Fibroblast of skin of right quadriceps (primary cell): Measurements from ENCODE around the gene NEK7.

Experiments
- DNase-seq: peaks from one replicate; pipeline ENCODE4 v3.0.0-alpha.2; 2013

Gene NEK7

GRCh38 chr1:198147216-198147615, 9.6 kb upstream of the NEK7 start:
- no peak for DNase-seq

GRCh38 chr1:198150369-198150768, 6.4 kb upstream of the NEK7 start:
- DNase-seq, result no peak

- peak; percentile 61 for DNase-seq
These were observed 5.1 kb upstream of the NEK7 start for GRCh38 chr1:198151688-198152087.

- DNase-seq, result peak; percentile 74
These were observed 3.7 kb upstream of the NEK7 start for GRCh38 chr1:198153103-198153502.

GRCh38 chr1:198153804-198154203, 3.0 kb upstream of the NEK7 start:
- no peak for DNase-seq

- peak; percentile 88 for DNase-seq
These were observed 1.5 kb upstream of the NEK7 start for GRCh38 chr1:198155253-198155652.

DNA sequence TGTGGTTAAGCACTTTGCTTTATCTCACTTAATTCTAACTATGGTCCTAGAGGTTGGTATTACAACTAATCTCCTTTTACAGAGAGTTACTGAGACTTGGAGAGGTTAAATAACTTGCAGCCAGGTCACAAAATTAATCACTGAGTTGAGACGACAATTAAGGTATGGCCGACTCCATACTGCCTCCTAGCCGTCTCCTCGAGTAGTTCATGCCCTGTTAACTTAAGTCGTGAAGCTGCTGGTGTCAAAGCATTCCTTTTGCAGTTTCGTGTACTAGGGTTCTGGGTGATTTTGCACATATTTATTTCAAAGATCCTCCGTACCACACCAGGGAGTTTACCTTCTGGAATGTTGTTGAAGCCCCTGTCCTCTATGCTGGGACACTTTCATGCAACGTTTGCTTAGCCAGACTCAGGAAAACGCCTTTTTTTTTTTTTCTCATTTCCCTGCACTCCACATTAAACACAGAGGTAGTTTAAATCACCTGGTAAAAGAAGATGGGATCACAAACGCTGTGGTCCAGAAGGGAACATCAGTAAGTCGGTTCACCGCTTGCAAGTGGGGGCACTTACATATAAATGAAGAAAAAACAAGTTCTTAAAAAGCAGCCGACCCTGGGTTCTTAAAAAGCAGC, 570 bp upstream of the NEK7 start:
- DNase-seq, result peak; percentile 75

DNA sequence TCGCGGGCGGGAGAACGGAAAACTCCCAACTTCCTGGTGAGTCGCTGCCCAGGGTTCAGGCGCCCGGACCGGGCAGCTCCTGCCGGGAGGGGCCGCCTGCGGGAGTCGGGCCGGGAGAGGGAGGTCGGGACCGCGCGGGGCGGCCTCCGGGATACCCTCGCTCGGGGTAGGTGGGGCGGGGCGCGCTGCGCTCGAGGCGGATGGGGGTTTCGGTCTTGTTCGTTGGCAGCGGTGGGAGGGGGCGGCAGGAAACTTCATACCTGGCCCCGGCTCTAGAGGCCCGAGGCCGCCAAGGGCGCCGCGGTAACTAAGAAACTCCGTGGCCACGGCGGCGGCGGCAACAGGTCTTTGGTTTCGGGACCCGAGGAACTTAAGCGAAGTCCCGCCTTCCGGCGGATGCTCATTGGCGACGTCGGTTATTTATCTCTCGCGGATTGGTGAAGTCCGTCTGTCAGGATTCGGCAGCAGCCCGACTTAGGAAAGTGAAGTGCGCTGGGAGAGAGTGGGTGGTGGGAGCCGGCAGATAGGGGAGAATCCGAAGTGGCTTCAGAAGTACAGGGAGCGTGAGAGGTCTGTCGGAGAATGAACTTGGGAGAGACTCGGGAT, 546 bp downstream of the NEK7 start:
- DNase-seq, result peak; percentile 91

- peak; percentile 39 for DNase-seq
These were observed 1.3 kb downstream of the NEK7 start for GRCh38 chr1:198157847-198158725.

GRCh38 chr1:198158735-198159589, 2.2 kb downstream of the NEK7 start:
- peak; percentile 89 for DNase-seq

DNA sequence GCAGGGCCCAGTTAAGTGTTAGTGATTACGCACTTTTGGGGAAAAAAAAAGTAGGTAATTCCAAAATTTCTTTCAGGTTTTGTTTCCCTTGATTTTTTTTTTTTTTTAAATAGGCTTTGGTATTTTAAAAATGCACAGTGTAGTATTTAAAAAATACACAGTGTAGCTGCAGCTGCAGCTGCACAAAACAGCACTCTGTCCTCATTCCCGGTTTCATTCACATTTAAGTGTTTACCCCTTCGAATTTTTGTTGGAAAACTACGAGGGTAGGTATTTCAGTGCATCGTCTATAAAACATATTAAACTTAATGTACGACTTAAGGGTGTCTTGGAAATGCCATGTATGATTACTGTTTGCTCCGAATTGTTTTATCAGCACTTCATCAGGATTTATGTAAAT, 3.4 kb downstream of the NEK7 start:
- no peak for DNase-seq

DNA sequence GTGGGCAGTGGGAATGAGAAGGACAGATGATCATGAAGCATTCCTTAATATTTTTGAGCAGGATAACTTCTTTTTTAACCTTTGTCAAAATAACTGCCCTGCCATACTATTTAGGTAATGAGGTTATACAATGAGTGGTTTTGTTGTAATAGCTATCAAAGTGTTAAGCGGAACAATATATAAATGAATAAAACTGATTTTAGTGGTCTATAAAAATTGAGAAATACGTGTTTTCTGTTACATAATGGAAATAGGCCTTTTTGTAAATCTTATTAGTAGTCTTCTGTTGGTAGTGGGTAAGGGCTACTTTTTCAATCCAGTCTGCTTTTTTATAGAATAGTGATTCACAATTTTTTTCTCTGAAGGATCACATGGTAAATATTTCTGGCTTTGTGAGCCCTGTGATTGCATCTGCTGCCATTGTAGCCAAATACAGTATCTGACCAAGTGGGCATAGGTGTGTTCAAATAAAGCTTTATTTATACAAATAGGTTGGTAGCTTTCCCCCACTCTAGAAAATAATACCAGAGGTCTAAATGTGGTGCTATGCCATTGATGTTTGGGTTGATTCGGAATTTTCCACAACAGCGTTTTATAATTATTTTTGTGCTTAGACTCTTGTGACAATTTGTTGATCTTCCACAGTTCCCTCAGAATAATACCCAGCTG, 4.3 kb downstream of the NEK7 start:
- no peak for DNase-seq

GRCh38 chr1:198161718-198162090, 4.9 kb downstream of the NEK7 start:
- DNase-seq, result no peak

GRCh38 chr1:198162091-198162767, 5.4 kb downstream of the NEK7 start:
- DNase-seq, result no peak

- DNase-seq, result no peak
These were observed 9.3 kb downstream of the NEK7 start for GRCh38 chr1:198165927-198166647.

GRCh38 chr1:198166900-198167299, 10.1 kb downstream of the NEK7 start:
- no peak for DNase-seq

GRCh38 chr1:198167436-198167934, 10.7 kb downstream of the NEK7 start:
- DNase-seq, result peak; percentile 43

- peak; percentile 90 for DNase-seq
These were observed 11.4 kb downstream of the NEK7 start for GRCh38 chr1:198168227-198168626.

- no peak for DNase-seq
These were observed 12.9 kb downstream of the NEK7 start for GRCh38 chr1:198169672-198170071.

DNA sequence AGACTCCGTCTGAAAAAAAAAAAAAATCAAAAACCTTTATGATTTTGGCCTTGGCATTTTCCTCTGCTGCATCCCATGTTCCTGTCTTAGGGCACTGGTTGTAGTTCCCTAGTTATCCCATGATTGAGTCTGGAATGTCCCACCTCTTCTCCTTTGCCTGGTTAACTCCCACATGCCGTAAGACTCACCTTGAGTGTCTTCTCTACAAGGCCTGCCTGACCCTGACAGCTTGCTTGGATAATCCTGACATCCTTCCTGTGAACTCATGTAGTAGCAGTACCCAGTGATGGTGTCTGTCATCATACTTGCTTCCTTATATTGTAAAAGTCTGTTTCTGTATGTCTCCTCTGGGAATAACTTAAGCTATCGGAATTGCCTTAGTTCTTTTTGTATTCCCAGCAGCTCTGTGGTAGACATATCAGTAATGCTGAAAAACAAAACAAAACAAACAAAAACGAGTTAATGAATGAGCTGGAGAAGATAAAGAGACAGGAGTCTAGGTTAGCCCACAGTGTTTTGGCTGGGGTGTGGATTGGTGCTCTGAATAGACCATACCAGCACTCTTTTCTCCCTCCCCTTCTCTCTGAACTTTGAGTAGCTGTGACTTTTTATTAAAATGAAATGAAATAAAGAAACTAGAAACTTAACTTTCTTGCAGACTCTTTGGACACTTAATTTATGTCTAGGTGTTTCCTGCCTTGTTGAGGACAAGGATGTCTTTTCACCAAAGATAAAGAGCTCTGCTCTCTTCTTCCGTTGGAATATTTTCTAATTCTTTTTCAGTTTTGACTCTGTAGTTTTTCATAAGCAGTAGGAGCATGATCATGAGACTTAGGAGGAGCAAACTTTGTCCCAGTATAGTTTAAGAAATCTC, 15.1 kb downstream of the NEK7 start:
- no peak for DNase-seq
